DND-41 (cell line): ENCODE data around the gene SYS1.

Experiments
- ATAC-seq: fragments of 200-7000 bp; cut with Tn5 transposase; 3 replicates; pipeline ENCODE4 v1.9.1; 2021; ENCODE audit warnings: low read depth; ENCODE audit not compliant: insufficient read depth
- DNase-seq: peaks from one replicate; pipeline ENCODE4 v3.0.0-alpha.2; 2020
- H2AFZ ChIP-seq: 2 replicates; pipeline ENCODE4 v1.6.0; 2012; ENCODE audit warnings: low read depth, low read length
- H3K27ac ChIP-seq: 2 replicates; pipeline ENCODE4 v1.5.1; 2012; ENCODE audit warnings: low read length, inconsistent platforms
- H3K27me3 ChIP-seq: fragments of 200-600 bp; sonication (generic); 2 replicates; pipeline ENCODE4 v1.6.0; 2012; ENCODE audit warnings: low read length, mild to moderate bottlenecking, inconsistent platforms; ENCODE audit not compliant: insufficient read depth, poor library complexity
- H3K36me3 ChIP-seq: 2 replicates; pipeline ENCODE4 v1.5.1; 2012; ENCODE audit warnings: low read length, inconsistent platforms; ENCODE audit not compliant: insufficient read depth
- H3K4me1 ChIP-seq: 2 replicates; pipeline ENCODE4 v1.5.1; 2012; ENCODE audit warnings: mild to moderate bottlenecking, low read length; ENCODE audit not compliant: insufficient read depth
- H3K4me2 ChIP-seq: 2 replicates; pipeline ENCODE4 v1.6.0; 2012; ENCODE audit warnings: mild to moderate bottlenecking, moderate library complexity, low read length, inconsistent platforms; ENCODE audit not compliant: insufficient read depth
- H3K4me3 ChIP-seq, 2 experiments: fragments of 200-600 bp in 1 of 2; shearing (Covaris generic) in 1 of 2; 2 replicates each; pipeline ENCODE4 v1.5.1; 2012 to 2016; ENCODE audit warnings: inconsistent platforms in 2 of 2, low read length in 2 of 2, mild to moderate bottlenecking in 2 of 2, low read depth in 1 of 2, moderate library complexity in 1 of 2
- H3K79me2 ChIP-seq: 2 replicates; pipeline ENCODE4 v1.6.0; 2012; ENCODE audit warnings: low read length, inconsistent platforms; ENCODE audit not compliant: insufficient read depth
- H3K9ac ChIP-seq: 2 replicates; pipeline ENCODE4 v1.6.0; 2012; ENCODE audit warnings: low read depth, mild to moderate bottlenecking, inconsistent platforms, low read length, moderate library complexity
- H3K9me3 ChIP-seq: 2 replicates; pipeline ENCODE4 v1.5.1; 2012; ENCODE audit warnings: low read length, moderate library complexity, mild to moderate bottlenecking, inconsistent platforms; ENCODE audit not compliant: insufficient read depth, severe bottlenecking
- H4K20me1 ChIP-seq: 2 replicates; pipeline ENCODE4 v1.6.0; 2012; ENCODE audit warnings: low read length; ENCODE audit not compliant: insufficient read depth
- EZH2 ChIP-seq: IDR thresholded peaks from 3 replicates; pipeline ENCODE4 v1.6.1; 2012; ENCODE audit warnings: borderline replicate concordance, low read depth, mild to moderate bottlenecking, moderate library complexity, low read length, inconsistent platforms; ENCODE audit not compliant: severe bottlenecking
- TF ChIP-seq, protein P1 (sequence below): IDR thresholded peaks from 2 replicates; pipeline ENCODE4 v1.5.1; 2012; ENCODE audit warnings: borderline replicate concordance, low read length, moderate library complexity, mild to moderate bottlenecking; ENCODE audit not compliant: poor library complexity, severe bottlenecking; ENCODE audit errors: extremely low read depth

SYS1 gene

DNA sequence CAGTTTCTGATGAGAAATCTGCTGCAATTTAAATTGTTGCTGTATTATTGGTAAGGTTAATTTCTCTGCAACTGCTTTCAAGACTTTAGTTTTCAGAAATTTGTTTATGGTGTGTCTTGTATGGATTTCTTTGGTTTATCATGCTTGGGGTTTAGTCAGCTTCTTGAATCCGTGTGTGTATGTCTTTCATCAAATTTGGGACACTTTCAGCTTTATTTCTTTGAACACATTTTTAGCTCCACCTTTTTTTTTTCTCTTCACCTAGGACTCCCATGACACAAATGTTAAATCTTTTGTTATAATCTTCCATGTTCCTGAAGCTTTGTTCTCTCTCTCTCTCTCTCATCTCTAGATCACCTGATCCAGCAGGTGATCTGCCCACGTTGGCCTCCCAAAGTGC is 28.6 kb downstream of the SYS1 start:
- TF ChIP-seq EZH2, result no peak
- TF ChIP-seq, protein P1, sequence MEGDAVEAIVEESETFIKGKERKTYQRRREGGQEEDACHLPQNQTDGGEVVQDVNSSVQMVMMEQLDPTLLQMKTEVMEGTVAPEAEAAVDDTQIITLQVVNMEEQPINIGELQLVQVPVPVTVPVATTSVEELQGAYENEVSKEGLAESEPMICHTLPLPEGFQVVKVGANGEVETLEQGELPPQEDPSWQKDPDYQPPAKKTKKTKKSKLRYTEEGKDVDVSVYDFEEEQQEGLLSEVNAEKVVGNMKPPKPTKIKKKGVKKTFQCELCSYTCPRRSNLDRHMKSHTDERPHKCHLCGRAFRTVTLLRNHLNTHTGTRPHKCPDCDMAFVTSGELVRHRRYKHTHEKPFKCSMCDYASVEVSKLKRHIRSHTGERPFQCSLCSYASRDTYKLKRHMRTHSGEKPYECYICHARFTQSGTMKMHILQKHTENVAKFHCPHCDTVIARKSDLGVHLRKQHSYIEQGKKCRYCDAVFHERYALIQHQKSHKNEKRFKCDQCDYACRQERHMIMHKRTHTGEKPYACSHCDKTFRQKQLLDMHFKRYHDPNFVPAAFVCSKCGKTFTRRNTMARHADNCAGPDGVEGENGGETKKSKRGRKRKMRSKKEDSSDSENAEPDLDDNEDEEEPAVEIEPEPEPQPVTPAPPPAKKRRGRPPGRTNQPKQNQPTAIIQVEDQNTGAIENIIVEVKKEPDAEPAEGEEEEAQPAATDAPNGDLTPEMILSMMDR, result no peak
- H3K36me3 ChIP-seq, result 0 out of 2 replicates have a peak, but pooled peaks cover 3% of the 10 kb centered on the region

GRCh38 chr20:45392733-45393132 is 29.8 kb downstream of the SYS1 start:
- H3K27me3 ChIP-seq, result no peaks in the 10 kb centered on the region
- 0 out of 2 replicates have a peak, but pooled peaks cover 3% of the 10 kb centered on the region for H3K36me3 ChIP-seq
- no peak overlapping the region for H3K27ac ChIP-seq
- H3K79me2 ChIP-seq, result no peaks in the 10 kb centered on the region
- no peaks in the 10 kb centered on the region for H3K4me1 ChIP-seq
- no peak overlapping the region for H3K4me3 ChIP-seq
- no peak overlapping the region for H3K4me2 ChIP-seq
- no peaks in the 10 kb centered on the region for H3K9me3 ChIP-seq
- no peak overlapping the region for H3K9ac ChIP-seq
- H2AFZ ChIP-seq, result no peak overlapping the region
- no peaks in the 10 kb centered on the region for H4K20me1 ChIP-seq
- no peak for ATAC-seq
- no peak for DNase-seq
- TF ChIP-seq, protein P1, result peak; percentile 18
- TF ChIP-seq EZH2, result no peak

More for the DNA sequence above, 28.6 kb downstream of the SYS1 start:
- Histone ChIP-seq H3K79me2 (no peaks in the 10 kb centered on the region), H3K4me2 (no peak overlapping the region), H3K4me1 (no peaks in the 10 kb centered on the region), H3K27ac (no peak overlapping the region), H3K9ac (no peak overlapping the region), H3K4me3 (no peak overlapping the region), H2AFZ (no peak overlapping the region), H3K27me3 (no peaks in the 10 kb centered on the region), H4K20me1 (no peaks in the 10 kb centered on the region), H3K9me3 (no peaks in the 10 kb centered on the region)
- ATAC-seq, result no peak
- DNase-seq, result no peak

DNA sequence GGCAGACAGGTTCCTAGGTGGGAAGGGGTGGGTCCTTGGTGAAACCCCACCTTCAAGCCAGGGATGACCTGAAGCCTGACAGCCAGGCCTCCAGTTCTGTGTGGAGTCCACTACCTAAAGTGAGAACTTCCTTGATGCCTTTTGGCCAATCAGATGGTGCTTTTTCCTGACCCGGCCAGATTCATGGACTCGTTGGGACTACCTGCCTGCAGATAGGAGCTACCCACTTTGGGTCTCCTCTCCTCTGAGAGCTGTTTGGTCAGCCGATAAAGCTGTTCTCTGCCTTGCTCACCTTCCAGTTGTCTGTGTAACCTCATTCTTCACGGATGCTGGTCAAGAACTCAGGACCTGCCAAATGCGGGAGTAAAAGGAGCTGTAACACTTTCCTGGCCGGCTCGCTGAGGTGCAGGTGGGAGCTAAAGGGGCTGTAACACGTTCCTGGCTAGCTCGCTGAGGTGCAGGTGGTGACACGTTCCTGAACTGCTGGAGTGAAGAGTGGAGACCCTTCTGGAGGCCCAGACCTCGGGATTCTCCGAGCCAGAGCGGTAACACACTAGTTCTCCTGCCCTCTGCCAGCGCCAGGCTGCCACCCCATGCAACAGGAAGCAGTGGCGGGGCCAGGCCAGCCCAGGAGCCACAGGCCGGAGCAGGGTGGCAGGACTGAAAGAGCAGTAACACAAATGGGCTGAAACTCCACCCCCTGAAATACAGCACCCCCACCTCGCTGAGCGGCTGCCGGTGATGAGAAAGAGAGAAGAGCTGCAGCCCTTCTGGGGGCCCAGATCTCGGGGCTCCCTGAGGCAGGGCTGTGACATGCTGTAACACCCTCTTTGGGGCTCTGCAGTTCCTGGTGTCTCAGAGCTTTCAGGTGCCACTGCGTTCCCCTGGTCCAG is 31.5 kb downstream of the SYS1 start:
- Histone ChIP-seq H3K4me3 (no peak overlapping the region), H3K27me3 (no peaks in the 10 kb centered on the region), H3K27ac (no peak overlapping the region), H3K9ac (no peak overlapping the region), H3K79me2 (no peaks in the 10 kb centered on the region), H2AFZ (no peak overlapping the region), H4K20me1 (no peaks in the 10 kb centered on the region), H3K4me1 (no peaks in the 10 kb centered on the region), H3K4me2 (no peak overlapping the region), H3K9me3 (no peaks in the 10 kb centered on the region), H3K36me3 (0 out of 2 replicates have a peak, but pooled peaks cover 3% of the 10 kb centered on the region)
- ATAC-seq, result no peak
- TF ChIP-seq, protein P1, result no peak
- TF ChIP-seq EZH2, result no peak
- no peak for DNase-seq
